Stimulated activated CD8-positive, alpha-beta memory T cell treated with anti-CD3 and anti-CD28 coated beads, Interleukin-12 subunit alpha, Interleukin-12 subunit beta, amount 100 ng/mL, for 1 hour (primary cell): Measurements from ENCODE around the gene NUDCD3.

Experiments
- DNase-seq: peaks from one replicate; pipeline ENCODE4 v3.0.0-alpha.2; 2020; ENCODE audit warnings: low read depth

Gene NUDCD3

DNA sequence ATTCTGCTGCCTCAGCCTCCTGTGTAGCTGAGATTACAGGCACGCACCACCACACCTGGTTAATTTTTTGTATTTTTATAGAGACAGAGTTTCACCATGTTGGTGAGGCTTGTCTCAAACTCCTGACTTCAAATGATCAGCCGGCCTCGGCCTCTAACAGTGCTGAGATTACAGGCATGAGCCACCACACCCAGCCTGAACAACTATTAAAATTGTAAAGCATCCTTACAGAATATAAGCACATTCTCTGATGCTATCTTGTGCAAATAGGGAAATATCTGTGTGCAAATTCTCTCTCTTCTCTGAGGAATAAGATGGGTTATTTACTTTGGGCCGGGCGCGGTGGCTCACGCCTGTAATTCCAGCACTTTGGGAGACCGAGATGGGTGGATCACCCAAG lies 12.5 kb downstream of the NUDCD3 start:
- no peak for DNase-seq

GRCh38 chr7:44477063-44477830 lies 13.2 kb downstream of the NUDCD3 start:
- DNase-seq: peak; percentile 39

- no peak for DNase-seq
These were observed 14.1 kb downstream of the NUDCD3 start for GRCh38 chr7:44476313-44476712.

- no peak for DNase-seq
These were observed 17.2 kb downstream of the NUDCD3 start for GRCh38 chr7:44473295-44473694.

DNA sequence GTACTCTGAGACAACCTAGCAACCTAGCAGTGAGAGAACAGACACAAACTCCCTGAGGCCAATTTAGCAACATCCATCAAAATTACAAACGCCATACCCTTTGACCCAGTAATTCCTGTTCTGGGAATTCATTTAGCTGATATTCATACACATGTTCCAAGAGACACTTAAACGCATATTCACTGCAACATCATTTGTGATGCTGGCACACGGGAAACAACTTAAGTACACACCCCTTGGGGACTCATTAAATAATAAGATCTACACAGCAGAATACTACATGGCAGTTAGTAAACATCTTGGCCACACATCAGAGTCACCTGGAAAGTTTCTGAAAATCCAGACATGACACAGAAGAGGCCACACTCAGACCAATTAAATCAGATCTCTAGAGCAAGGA lies 17.6 kb downstream of the NUDCD3 start:
- no peak for DNase-seq

- DNase-seq: no peak
These were observed 18.6 kb downstream of the NUDCD3 start for GRCh38 chr7:44471850-44472249.

GRCh38 chr7:44471436-44471835 lies 19.0 kb downstream of the NUDCD3 start:
- no peak for DNase-seq

DNA sequence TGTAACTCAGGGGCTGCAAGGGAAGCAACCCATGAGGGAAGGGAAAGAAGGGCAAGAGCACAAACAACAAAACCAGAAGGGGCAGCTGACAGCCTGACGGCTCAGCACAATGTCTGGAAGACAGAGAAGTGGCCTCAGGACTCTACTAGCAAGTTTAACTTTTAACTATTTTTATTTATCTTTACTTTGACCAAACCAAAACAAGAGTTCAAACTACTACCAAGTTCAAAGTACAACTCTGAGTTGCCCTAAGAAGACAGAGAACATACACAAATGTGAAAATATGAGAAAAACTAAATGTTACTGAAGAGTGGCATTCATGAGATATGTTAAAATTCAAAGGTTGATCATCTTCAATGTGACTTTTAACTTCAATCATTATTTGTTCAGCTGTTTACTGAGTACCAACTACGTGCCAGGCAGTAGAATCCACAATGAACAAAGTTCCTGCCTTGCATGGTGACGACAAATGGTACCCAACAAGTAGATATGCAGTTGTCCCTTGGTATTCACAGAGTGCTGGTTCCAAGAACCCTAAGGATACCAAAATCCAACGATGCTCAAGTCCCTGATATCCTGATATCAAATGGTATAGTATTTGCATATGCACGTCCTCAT lies 19.7 kb downstream of the NUDCD3 start:
- DNase-seq: no peak

- no peak for DNase-seq
These were observed 20.4 kb downstream of the NUDCD3 start for GRCh38 chr7:44470135-44470479.

DNA sequence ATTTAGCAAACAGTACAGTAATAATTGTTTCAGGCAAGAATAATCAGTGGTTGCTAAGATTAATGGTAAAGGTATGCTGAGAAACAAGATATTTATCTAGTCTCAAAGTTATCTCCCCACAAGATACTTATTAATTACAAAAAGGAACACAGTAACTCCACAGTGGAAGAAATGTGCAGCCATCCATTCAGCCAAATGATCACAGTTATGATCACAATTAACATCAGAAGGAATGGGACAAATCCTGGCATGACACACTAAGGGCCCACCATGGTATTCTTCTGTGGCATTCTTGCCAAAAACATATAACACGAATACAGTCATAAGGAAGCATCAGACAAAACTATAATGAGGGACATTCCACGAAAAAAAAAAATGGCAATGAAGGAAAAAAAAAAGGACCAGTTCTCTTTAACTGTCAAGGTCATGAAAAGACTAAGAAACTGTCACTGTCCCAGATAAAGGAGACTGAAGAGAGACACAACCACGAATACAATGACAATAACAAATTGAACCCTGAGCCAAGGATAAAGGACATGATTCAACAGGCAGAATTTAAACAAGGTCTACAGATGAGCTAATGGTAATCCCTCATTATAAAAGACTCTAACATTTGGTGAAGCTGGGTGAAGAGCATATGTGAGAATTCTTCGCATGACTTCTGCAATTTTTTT lies 20.9 kb downstream of the NUDCD3 start:
- DNase-seq: no peak

GRCh38 chr7:44467217-44467548 lies 23.3 kb downstream of the NUDCD3 start:
- no peak for DNase-seq

GRCh38 chr7:44466300-44467216 lies 23.9 kb downstream of the NUDCD3 start:
- no peak for DNase-seq

GRCh38 chr7:44465490-44465889 lies 25.0 kb downstream of the NUDCD3 start:
- DNase-seq: no peak

- DNase-seq: no peak
These were observed 27.2 kb downstream of the NUDCD3 start for GRCh38 chr7:44463169-44463808.

DNA sequence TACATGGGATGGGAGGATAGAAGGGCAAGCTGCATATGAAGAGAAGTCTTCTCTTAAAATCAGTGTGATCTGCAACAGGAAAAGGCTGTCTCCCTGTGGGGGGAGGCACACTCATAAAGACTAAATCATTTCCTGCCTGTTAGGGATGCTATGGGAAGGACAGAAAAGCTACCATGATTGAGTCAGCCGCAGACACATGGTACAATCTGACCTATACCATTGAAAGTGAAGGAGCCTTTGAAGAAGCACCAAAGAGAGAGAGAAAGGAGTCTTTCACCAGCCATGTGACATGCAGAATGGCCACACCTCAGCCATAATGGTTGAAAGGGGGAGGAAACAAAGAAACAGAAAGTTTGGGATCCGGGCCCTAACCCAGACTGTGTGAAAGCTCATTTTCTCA lies 29.1 kb downstream of the NUDCD3 start:
- no peak for DNase-seq

DNA sequence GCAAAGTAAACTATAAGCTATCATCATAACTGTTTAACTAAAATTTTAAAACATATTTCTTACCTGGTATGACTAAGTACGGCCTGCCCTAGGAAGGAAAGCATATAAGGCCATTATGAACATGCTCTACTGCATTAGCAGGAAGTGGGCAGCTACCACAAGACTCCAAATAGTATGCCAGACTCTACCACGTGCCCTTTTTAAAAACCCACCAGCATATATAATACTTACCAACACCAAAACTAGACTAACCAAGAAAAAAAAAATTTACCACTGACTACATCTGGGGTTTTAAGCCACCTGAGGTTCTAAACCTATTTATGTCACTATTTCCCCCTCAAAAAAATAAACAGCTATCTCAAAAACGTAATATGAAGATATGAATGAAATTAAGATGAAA lies 30.1 kb downstream of the NUDCD3 start:
- DNase-seq: peak; percentile 45

GRCh38 chr7:44455155-44455554 lies 35.3 kb downstream of the NUDCD3 start:
- DNase-seq: no peak

DNA sequence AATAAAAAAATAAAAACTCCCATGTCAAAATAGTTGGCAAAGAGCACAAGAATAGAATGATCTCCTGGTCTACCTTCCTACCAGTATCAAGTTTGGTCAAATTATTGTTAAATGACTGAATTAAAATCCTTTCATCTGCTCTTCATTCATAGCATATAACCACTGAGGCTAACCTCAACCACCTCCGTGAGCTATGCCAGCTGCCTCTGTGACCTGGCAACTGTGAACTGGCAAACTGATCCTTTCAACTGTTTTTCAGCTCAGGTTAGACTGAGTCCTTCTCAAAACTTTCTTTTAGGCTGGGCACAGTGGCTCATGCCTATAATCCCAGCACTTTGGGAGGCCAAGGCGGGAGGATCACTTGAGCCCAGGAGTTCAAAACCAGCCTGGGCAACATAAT lies 36.1 kb downstream of the NUDCD3 start:
- no peak for DNase-seq

GRCh38 chr7:44451123-44451522 lies 39.3 kb downstream of the NUDCD3 start:
- no peak for DNase-seq

GRCh38 chr7:44449584-44449928 lies 40.9 kb downstream of the NUDCD3 start:
- DNase-seq: no peak

DNA sequence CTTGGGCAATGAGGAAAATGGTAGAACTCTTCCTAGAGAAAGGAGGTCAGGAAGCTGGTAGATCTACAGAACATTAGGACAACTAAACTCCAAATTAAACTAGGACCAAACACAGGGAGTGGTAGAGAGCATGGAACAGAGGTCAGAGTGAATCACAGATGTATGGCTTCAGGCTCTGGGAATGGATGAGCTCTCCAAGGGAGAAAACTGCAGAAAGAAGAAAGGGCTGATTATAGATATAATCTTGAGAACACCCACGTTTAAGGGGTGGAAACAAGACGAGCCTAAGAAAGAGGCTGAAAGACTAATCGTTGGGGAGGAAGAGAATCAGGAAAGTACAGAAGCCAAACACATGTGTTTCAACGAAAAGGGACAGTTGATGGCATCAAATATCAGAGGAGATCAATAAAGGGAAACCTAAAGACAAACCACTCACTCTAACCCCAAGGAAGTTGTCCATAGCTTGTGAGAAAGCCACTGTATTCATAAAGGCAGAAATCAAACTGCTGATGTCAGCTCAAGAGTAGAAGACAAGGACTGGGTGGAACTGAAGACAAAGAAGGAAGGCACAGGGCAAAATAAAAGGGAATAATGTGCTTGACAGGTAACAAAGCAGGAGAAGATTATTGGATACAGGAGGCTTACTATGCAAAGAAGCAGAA lies 41.4 kb downstream of the NUDCD3 start:
- no peak for DNase-seq
